Measurements from ENCODE around the gene COG1. TPM values are rescaled to one million over a fixed set of nuclear protein-coding genes. Genes with fewer than 3 reads are reported as not detected.

The COG1 gene
- total and polyA plus RNA-seq, 9 of the 15 experiments (the other 6 are each of a cell fraction or from before 2014, with no cell fraction given), result 9.5 to 26.8 (median 12.9) TPM

GRCh38 chr17:73255671-73256181 lies 62.9 kb downstream of the COG1 start (continued):
- TF ChIP-seq RREB1 (CRISPR knock-in tag; IDR thresholded peaks at IDR 0.05) (peak; percentile 94), ATF1 (CRISPR knock-in tag; IDR thresholded peaks at IDR 0.05) (no peak), ATF1 (tag; IDR thresholded peaks at IDR 0.05) (peak; percentile 50), ARID4B (CRISPR knock-in tag; IDR thresholded peaks at IDR 0.05) (0 out of 2 replicates have a peak, but pooled peaks have one; percentile 29), RCOR1 (IDR thresholded peaks at IDR 0.05; ENCODE audit: borderline replicate concordance in 1 of 2, low read depth in 2 of 2, low read length in 2 of 2) (peak in 1 of 2 experiments; percentile 98; a peak in 3 of 4 replicates), BCL6 (CRISPR knock-in tag; IDR thresholded peaks at IDR 0.05) (no peak), RFX1 (IDR thresholded peaks at IDR 0.05) (no peak), ZNF707 (CRISPR knock-in tag; conservative IDR thresholded peaks at IDR 0.05) (no peak), MEIS2 (IDR thresholded peaks at IDR 0.05; ENCODE audit: partially characterized antibody) (peak; percentile 77), SMC3 (conservative IDR thresholded peaks at IDR 0.05; ENCODE audit: insufficient read depth, low read depth, low read length) (peak; percentile 99), PRPF4 (IDR thresholded peaks at IDR 0.05; ENCODE audit: insufficient read depth, low read depth, low read length, poor library complexity, severe bottlenecking) (no peak), KLF6 (CRISPR knock-in tag; IDR thresholded peaks at IDR 0.05; ENCODE audit: borderline replicate concordance) (no peak), SUPT5H (IDR thresholded peaks at IDR 0.05) (no peak), IRF1 (CRISPR knock-in tag; IDR thresholded peaks at IDR 0.05; ENCODE audit: borderline replicate concordance) (no peak), TEAD4 (IDR thresholded peaks at IDR 0.05; ENCODE audit: low read length) (peak; percentile 50; the same call in 1 of the 2 replicates), TEAD4 (CRISPR knock-in tag; IDR thresholded peaks at IDR 0.05; ENCODE audit: borderline replicate concordance) (0 out of 2 replicates have a peak, but pooled peaks have one; percentile 80), NFE2 (IDR thresholded peaks at IDR 0.05; ENCODE audit: low read depth) (no peak)

Measured in K562 (cell line).